Measurements from ENCODE around the gene CCDC102A. TPM values are rescaled to one million over a fixed set of nuclear protein-coding genes. Genes with fewer than 3 reads are reported as not detected.

CCDC102A gene
- total and polyA plus RNA-seq, 2 of the 13 experiments (the other 11 are each of a cell fraction or from before 2014, with no cell fraction given), result 2.1 to 2.8 TPM

- no peak for TF ChIP-seq ZNF703 (CRISPR knock-in tag; IDR thresholded peaks at IDR 0.05; ENCODE audit: borderline replicate concordance)
- no peak for TF ChIP-seq NONO (IDR thresholded peaks at IDR 0.05)
- TF ChIP-seq NONO (CRISPR knock-in tag; conservative IDR thresholded peaks at IDR 0.05), result peak; percentile 75
- TF ChIP-seq, protein P1, sequence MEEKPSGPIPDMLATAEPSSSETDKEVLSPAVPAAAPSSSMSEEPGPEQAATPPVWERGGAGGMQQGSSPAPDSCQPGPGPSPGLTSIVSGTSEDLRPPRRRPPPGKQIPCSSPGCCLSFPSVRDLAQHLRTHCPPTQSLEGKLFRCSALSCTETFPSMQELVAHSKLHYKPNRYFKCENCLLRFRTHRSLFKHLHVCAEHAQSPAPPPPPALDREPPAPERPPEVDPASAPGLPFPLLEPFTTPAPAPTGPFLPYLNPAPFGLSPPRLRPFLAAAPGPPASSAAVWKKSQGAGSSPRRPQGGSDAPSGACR (CRISPR knock-in tag; IDR thresholded peaks at IDR 0.05), result 0 out of 2 replicates have a peak, but pooled peaks have one; percentile 27
- no peak for TF ChIP-seq ZNF672 (CRISPR knock-in tag; IDR thresholded peaks at IDR 0.05)
- 0 out of 2 replicates have a peak, but pooled peaks have one; percentile 45 for TF ChIP-seq ZMAT3 (CRISPR knock-in tag; conservative IDR thresholded peaks at IDR 0.05)
- 0 out of 2 replicates have a peak, but pooled peaks have one; percentile 13 for TF ChIP-seq ZNF614 (CRISPR knock-in tag; IDR thresholded peaks at IDR 0.05; ENCODE audit: borderline replicate concordance)
- TF ChIP-seq, protein P2, sequence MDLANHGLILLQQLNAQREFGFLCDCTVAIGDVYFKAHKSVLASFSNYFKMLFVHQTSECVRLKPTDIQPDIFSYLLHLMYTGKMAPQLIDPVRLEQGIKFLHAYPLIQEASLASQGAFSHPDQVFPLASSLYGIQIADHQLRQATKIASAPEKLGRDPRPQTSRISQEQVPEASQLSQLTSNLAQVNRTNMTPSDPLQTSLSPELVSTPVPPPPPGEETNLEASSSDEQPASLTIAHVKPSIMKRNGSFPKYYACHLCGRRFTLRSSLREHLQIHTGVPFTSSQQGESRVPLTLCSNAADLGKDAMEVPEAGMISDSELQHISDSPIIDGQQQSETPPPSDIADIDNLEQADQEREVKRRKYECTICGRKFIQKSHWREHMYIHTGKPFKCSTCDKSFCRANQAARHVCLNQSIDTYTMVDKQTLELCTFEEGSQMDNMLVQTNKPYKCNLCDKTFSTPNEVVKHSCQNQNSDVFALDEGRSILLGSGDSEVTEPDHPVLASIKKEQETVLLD (CRISPR knock-in tag; IDR thresholded peaks at IDR 0.05; ENCODE audit: low read depth), result 0 out of 2 replicates have a peak, but pooled peaks have one; percentile 4
- TF ChIP-seq, protein P3, sequence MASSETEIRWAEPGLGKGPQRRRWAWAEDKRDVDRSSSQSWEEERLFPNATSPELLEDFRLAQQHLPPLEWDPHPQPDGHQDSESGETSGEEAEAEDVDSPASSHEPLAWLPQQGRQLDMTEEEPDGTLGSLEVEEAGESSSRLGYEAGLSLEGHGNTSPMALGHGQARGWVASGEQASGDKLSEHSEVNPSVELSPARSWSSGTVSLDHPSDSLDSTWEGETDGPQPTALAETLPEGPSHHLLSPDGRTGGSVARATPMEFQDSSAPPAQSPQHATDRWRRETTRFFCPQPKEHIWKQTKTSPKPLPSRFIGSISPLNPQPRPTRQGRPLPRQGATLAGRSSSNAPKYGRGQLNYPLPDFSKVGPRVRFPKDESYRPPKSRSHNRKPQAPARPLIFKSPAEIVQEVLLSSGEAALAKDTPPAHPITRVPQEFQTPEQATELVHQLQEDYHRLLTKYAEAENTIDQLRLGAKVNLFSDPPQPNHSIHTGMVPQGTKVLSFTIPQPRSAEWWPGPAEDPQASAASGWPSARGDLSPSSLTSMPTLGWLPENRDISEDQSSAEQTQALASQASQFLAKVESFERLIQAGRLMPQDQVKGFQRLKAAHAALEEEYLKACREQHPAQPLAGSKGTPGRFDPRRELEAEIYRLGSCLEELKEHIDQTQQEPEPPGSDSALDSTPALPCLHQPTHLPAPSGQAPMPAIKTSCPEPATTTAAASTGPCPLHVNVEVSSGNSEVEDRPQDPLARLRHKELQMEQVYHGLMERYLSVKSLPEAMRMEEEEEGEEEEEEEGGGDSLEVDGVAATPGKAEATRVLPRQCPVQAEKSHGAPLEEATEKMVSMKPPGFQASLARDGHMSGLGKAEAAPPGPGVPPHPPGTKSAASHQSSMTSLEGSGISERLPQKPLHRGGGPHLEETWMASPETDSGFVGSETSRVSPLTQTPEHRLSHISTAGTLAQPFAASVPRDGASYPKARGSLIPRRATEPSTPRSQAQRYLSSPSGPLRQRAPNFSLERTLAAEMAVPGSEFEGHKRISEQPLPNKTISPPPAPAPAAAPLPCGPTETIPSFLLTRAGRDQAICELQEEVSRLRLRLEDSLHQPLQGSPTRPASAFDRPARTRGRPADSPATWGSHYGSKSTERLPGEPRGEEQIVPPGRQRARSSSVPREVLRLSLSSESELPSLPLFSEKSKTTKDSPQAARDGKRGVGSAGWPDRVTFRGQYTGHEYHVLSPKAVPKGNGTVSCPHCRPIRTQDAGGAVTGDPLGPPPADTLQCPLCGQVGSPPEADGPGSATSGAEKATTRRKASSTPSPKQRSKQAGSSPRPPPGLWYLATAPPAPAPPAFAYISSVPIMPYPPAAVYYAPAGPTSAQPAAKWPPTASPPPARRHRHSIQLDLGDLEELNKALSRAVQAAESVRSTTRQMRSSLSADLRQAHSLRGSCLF (CRISPR knock-in tag; IDR thresholded peaks at IDR 0.05; ENCODE audit: borderline replicate concordance), result no peak
- TF ChIP-seq POLR2A (IDR thresholded peaks at IDR 0.05; ENCODE audit: insufficient read depth in 1 of 2, low read depth in 2 of 2, low read length in 2 of 2), result no peak
- TF ChIP-seq, protein P4, sequence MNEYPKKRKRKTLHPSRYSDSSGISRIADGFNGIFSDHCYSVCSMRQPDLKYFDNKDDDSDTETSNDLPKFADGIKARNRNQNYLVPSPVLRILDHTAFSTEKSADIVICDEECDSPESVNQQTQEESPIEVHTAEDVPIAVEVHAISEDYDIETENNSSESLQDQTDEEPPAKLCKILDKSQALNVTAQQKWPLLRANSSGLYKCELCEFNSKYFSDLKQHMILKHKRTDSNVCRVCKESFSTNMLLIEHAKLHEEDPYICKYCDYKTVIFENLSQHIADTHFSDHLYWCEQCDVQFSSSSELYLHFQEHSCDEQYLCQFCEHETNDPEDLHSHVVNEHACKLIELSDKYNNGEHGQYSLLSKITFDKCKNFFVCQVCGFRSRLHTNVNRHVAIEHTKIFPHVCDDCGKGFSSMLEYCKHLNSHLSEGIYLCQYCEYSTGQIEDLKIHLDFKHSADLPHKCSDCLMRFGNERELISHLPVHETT (CRISPR knock-in tag; conservative IDR thresholded peaks at IDR 0.05), result no peak
- peak; percentile 79; the same call in 1 of the 2 replicates for TF ChIP-seq HOXA9 (CRISPR knock-in tag; IDR thresholded peaks at IDR 0.05; ENCODE audit: borderline replicate concordance)
Measured at GRCh38 chr16:57486858-57487834, 49.2 kb downstream of the CCDC102A start (continued).

Measured in HepG2 (cell line).